Body of pancreas (tissue), 4 donors: ENCODE measurements around the gene IFNLR1. TPM values are rescaled to one million over a fixed set of nuclear protein-coding genes. Genes with fewer than 3 reads are reported as not detected.

Experiments
- ATAC-seq: fragments of 150-250 bp; one replicate; pipeline ENCODE4 v1.9.1; 2016
- DNase-seq, 4 donors: peaks; one replicate each; pipeline ENCODE4 v3.0.0-alpha.2; 2019
- H3K27ac ChIP-seq, 4 donors: fragments of 200-600 bp; sonication (generic); 1 replicate in 3 of 4; 2 replicates in 1 of 4; pipeline versions ENCODE4 v1.5.1 to v1.6.1; 2016 to 2019; ENCODE audit warnings: mild to moderate bottlenecking in 1 of 4, mixed read lengths in 1 of 4, moderate library complexity in 1 of 4
- H3K27me3 ChIP-seq, 2 donors: fragments of 200-600 bp; sonication (generic); one replicate each; pipeline ENCODE4 v1.6.0; 2016; ENCODE audit warnings: mild to moderate bottlenecking in 1 of 2
- H3K36me3 ChIP-seq, 2 donors: fragments of 200-600 bp; sonication (generic); replicated peaks in 1 of 2; 2 replicates each; pipeline ENCODE4 v1.5.1; 2016; ENCODE audit warnings: low read depth in 2 of 2; ENCODE audit not compliant: insufficient read depth in 1 of 2
- H3K4me1 ChIP-seq: fragments of 200-600 bp; sonication (generic); one replicate; pipeline ENCODE4 v1.6.0; 2016
- H3K4me3 ChIP-seq, 2 donors: fragments of 200-600 bp; sonication (generic); 1 replicate in 1 of 2; 2 replicates in 1 of 2; pipeline ENCODE4 v1.5.1; 2016 to 2019
- H3K9me3 ChIP-seq, 3 donors: fragments of 200-600 bp; sonication (generic); 1 replicate in 2 of 3; 2 replicates in 1 of 3; pipeline ENCODE4 v1.5.1; 2016
- POLR2A ChIP-seq, 3 donors: fragments of 450-650 bp; IDR thresholded peaks; one replicate each; pipeline ENCODE4 v1.6.1; 2016; ENCODE audit warnings: antibody characterized with exemption in 3 of 3, mild to moderate bottlenecking in 2 of 3
- WGBS, 2 donors: methylation state at CpG; one replicate each; pipeline ENCODE4 v1.1.5; 2017; 5-methylcytosine and 5-hydroxymethylcytosine counted together
- intact Hi-C: fragments of 100-400 bp; cut with DNase I; formaldehyde crosslinking; loops from one replicate; pipeline ENCODE4 v1.15.1; 2023
- total RNA-seq, 2 donors: library from RNA; depleted of rRNA; stranded (reverse); fragments of >200 nt; gene quantifications; one replicate each; pipeline ENCODE4 v1.1.0, GENCODE V29; 2016
- TF ChIP-seq, protein P1 (sequence below), 7 experiments: fragments of 450-650 bp in 4 of 7; fragments of 200-600 bp in 3 of 7; sonication (generic) in 3 of 7; IDR thresholded peaks; one replicate each; pipeline ENCODE4 v1.5.1; 2016 to 2019; ENCODE audit warnings: antibody characterized with exemption in 7 of 7

The IFNLR1 gene
- total RNA-seq, 2 donors from 2014 or later = 4.6 to 5.4 TPM

DNA sequence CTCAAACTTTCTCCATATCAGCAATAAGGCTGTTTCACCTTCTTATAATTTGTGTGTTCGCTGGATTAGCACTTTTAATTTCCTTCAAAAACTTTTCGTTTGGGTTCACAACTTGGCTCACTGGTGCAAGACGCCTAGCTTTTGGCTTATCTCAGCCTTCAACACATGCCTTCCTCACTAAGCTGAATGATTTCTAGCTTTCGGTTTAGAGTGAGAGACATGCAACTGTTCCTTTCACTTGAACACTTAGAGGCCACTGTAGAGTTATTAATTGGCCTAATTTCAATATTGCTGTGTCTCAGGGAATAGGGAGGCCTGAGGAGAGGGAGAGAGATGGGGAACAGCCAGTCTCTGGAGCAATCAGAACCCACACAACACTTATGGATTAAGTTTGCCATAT, 41.2 kb upstream of the IFNLR1 start:
- WGBS, 2 donors = 72 to 76% methylated on average over 4 of the region's 4 CpGs

DNA sequence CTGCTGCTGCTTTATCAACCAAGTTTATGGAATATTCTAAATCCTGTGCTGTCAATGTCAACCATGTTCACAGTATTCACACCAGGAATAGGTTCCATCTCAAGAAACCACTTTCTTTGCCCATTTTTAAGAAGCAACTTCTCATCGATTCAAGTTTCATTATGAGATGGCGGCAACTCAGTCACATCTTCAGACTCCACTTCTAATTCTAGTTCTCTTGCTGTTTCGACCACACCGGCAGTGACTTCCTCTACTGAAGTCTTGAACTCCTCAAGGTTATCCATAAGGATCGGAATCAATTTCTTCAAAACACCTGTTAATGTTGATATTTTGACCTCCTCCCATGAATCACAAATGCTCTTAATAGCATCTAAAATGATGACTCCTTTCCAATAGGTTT, 39.7 kb upstream of the IFNLR1 start:
- Histone ChIP-seq H3K9me3 (no peaks in the 10 kb centered on the region), H3K27me3 (no peaks in the 10 kb centered on the region), H3K4me1 (no peaks in the 10 kb centered on the region), H3K4me3 (no peak overlapping the region), H3K36me3 (no peaks in the 10 kb centered on the region), H3K27ac (no peak overlapping the region)
- intact Hi-C loops = no loop called here
- no peak for TF ChIP-seq POLR2A (IDR thresholded peaks at IDR 0.05)
- TF ChIP-seq, protein P1, sequence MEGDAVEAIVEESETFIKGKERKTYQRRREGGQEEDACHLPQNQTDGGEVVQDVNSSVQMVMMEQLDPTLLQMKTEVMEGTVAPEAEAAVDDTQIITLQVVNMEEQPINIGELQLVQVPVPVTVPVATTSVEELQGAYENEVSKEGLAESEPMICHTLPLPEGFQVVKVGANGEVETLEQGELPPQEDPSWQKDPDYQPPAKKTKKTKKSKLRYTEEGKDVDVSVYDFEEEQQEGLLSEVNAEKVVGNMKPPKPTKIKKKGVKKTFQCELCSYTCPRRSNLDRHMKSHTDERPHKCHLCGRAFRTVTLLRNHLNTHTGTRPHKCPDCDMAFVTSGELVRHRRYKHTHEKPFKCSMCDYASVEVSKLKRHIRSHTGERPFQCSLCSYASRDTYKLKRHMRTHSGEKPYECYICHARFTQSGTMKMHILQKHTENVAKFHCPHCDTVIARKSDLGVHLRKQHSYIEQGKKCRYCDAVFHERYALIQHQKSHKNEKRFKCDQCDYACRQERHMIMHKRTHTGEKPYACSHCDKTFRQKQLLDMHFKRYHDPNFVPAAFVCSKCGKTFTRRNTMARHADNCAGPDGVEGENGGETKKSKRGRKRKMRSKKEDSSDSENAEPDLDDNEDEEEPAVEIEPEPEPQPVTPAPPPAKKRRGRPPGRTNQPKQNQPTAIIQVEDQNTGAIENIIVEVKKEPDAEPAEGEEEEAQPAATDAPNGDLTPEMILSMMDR (IDR thresholded peaks at IDR 0.05) = no peak
- no peak for DNase-seq
- ATAC-seq = no peak
- 72 to 81% methylated on average over 5 of the region's 5 CpGs for WGBS, 2 donors

More for the DNA sequence above, 41.2 kb upstream of the IFNLR1 start:
- intact Hi-C loops = no loop called here
- ATAC-seq (no peak), DNase-seq (no peak)
- Histone ChIP-seq H3K4me1 (no peaks in the 10 kb centered on the region), H3K27me3 (no peaks in the 10 kb centered on the region), H3K36me3 (no peaks in the 10 kb centered on the region), H3K4me3 (no peak overlapping the region), H3K9me3 (no peaks in the 10 kb centered on the region), H3K27ac (no peak overlapping the region)
- TF ChIP-seq, protein P1 (IDR thresholded peaks at IDR 0.05) = no peak
- no peak for TF ChIP-seq POLR2A (IDR thresholded peaks at IDR 0.05)

DNA sequence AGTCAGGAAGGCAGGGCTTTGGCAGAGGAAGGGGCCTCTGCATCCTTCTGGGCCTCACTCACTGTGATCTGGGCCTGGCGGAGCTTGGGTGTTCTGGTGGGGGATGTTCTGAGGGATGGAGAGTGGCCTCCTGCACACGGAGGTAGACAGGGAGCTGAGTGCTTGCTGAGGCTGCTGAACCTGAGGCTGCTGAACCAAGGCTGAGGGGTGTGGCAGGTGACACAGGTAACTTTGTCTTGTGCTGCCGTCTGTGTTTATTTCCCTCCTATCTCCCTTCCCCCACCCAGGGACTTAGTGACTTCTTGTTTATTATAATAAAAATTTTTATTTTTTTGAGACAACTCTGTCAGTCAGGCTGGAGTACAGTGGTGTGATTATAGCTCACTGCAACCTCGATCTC, 37.7 kb upstream of the IFNLR1 start:
- H3K36me3 ChIP-seq = no peaks in the 10 kb centered on the region
- no peaks in the 10 kb centered on the region for H3K27me3 ChIP-seq
- ATAC-seq = no peak
- no peak for DNase-seq
- H3K9me3 ChIP-seq = no peaks in the 10 kb centered on the region
- no peak overlapping the region for H3K4me3 ChIP-seq
- 71 to 82% methylated on average over 4 of the region's 4 CpGs for WGBS, 2 donors
- TF ChIP-seq POLR2A (IDR thresholded peaks at IDR 0.05) = no peak
- TF ChIP-seq, protein P1 (IDR thresholded peaks at IDR 0.05) = no peak
- no peak overlapping the region for H3K27ac ChIP-seq
- intact Hi-C loops = no loop called here
- no peaks in the 10 kb centered on the region for H3K4me1 ChIP-seq

DNA sequence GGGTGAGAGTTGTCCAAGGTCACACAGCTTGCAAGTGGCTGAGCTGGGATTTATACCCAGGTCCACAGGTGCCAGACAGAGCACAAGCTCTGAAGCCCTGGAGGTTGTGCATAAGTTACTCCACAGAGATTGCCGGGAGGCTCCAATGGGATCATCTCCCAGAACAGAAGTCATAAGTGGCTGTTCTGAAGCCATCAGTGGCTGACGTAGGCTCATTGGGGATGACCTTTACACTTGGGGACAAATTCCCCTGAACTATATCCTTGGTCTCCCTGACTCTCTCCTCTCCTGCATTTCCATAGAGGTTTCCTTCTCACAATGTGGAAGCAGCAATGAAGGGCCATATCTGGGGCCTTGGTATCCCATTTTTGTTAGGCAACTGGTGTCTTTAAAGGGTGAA, 37.0 kb upstream of the IFNLR1 start:
- H3K9me3 ChIP-seq = no peaks in the 10 kb centered on the region
- DNase-seq (no peak), ATAC-seq (no peak)
- WGBS, 2 donors = 80 to 92% methylated on average over 1 to 2 of the region's 2 CpGs
- no peak overlapping the region for H3K27ac ChIP-seq
- H3K4me3 ChIP-seq = no peak overlapping the region
- H3K27me3 ChIP-seq = no peaks in the 10 kb centered on the region
- no peaks in the 10 kb centered on the region for H3K4me1 ChIP-seq
- TF ChIP-seq, protein P1 (IDR thresholded peaks at IDR 0.05) = no peak
- TF ChIP-seq POLR2A (IDR thresholded peaks at IDR 0.05) = no peak
- intact Hi-C loops = no loop called here
- H3K36me3 ChIP-seq = no peaks in the 10 kb centered on the region

DNA sequence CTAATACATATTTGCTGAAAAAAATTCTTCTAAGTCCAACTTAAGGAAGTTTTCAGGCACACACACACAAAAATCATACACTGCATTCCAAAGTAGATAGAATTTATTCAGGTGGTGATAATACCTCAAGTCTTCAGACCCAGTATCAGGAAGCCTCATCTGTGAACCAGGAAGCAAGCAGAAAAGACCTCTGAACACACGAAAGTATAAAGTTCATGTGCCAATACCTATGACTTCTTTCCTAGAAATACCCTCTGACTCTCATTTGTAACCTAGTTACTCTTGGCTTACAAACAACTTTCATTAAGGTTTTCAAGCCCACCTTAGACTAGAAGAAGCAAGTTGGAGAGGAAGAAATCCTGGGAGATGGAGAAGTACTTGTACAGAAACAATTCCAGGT, 35.7 kb upstream of the IFNLR1 start:
- intact Hi-C loops = no loop called here
- Histone ChIP-seq H3K4me1 (no peaks in the 10 kb centered on the region), H3K4me3 (no peak overlapping the region), H3K27me3 (no peaks in the 10 kb centered on the region), H3K9me3 (no peaks in the 10 kb centered on the region), H3K36me3 (no peaks in the 10 kb centered on the region), H3K27ac (no peak overlapping the region)
- no peak for TF ChIP-seq POLR2A (IDR thresholded peaks at IDR 0.05)
- TF ChIP-seq, protein P1 (IDR thresholded peaks at IDR 0.05) = no peak
- DNase-seq (no peak), ATAC-seq (no peak)
- 80% methylated on average over 1 of the region's 1 CpG for WGBS, 2 donors
